Brain microvascular endothelial cell (primary cell): Measurements from ENCODE around the gene PRRG4.

Experiments used
- DNase-seq: peaks from one replicate; pipeline ENCODE4 v3.0.0-alpha.2; 2020
- H3K27ac ChIP-seq: fragments of 250-450 bp; sonication (Bioruptor Pico); 2 replicates; pipeline ENCODE4 v1.5.1; 2020; ENCODE audit warnings: mild to moderate bottlenecking, moderate library complexity
- H3K27me3 ChIP-seq: fragments of 250-450 bp; sonication (Bioruptor Pico); replicated peaks from 2 replicates; pipeline ENCODE4 v1.5.1; 2020; ENCODE audit warnings: mild to moderate bottlenecking
- H3K36me3 ChIP-seq: fragments of 250-450 bp; sonication (Bioruptor Pico); replicated peaks from 2 replicates; pipeline ENCODE4 v1.5.1; 2020; ENCODE audit warnings: mild to moderate bottlenecking
- H3K4me3 ChIP-seq: 2 replicates; pipeline ENCODE4 v1.5.1; 2011; ENCODE audit warnings: low read depth, mild to moderate bottlenecking, control low read depth, low read length, moderate library complexity
- CTCF ChIP-seq: IDR thresholded peaks from 2 replicates; pipeline ENCODE4 v1.5.1; 2011; ENCODE audit warnings: low read depth, mild to moderate bottlenecking, moderate library complexity, low read length, control low read depth, inconsistent platforms; ENCODE audit errors: missing control alignments
- in situ Hi-C: cut with HindIII; loops from 2 replicates; pipeline ENCODE4 v1.10.0; 2017; ENCODE audit warnings: low sequenced_read_pairs, low pct_ligation_motif_present

PRRG4 gene

GRCh38 chr11:32888805-32889204, 59.1 kb downstream of the PRRG4 start:
- no peak overlapping the region for H3K4me3 ChIP-seq
- H3K27me3 ChIP-seq, result no peaks in the 10 kb centered on the region
- in situ Hi-C loops, result no loop called here
- no peak for TF ChIP-seq CTCF
- no peak overlapping the region for H3K27ac ChIP-seq
- no peaks in the 10 kb centered on the region for H3K36me3 ChIP-seq
- DNase-seq, result peak; percentile 1

DNA sequence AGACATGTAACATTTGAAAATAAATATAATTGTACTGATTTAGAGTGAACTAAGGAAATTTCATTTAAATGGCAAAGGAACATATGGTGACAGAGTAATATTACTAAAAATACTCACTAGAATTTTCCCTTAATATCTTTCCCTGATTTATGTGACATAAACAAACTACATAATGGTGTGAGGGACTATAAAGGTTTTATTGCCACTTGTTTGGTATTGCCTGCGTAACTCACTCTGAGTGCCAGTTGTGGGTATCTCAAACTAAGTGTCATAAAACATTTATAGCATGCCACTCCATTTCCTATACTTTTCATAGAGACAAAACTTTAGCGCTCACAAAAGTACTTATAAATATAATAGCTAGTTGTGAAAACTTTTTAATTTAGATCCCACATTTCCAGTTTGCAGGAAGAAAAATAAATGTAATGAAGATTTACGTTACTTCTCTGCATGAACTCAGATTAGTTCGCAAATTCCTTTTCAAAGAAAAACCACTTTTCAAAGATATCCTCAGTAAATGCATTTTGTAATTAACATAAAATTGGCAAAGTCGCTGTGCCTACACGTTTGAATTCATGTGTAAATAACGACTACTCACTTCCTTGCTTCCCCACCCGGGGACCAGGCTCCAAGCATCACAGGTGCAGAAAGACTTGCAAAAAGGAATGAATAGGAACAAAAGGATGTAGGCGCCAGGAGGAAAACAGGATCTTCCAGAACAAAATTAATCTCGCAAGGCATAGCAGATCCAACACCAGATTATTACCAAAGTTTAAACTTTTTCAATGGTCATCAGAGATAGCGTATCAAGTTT, 61.3 kb downstream of the PRRG4 start:
- TF ChIP-seq CTCF, result no peak
- Histone ChIP-seq H3K36me3 (no peaks in the 10 kb centered on the region), H3K4me3 (no peak overlapping the region), H3K27me3 (no peaks in the 10 kb centered on the region), H3K27ac (no peak overlapping the region)
- in situ Hi-C loops, result no loop called here
- DNase-seq, result no peak

- in situ Hi-C loops, result no loop called here
- Histone ChIP-seq H3K27ac (peak overlapping the region; percentile 72), H3K36me3 (no peaks in the 10 kb centered on the region), H3K27me3 (no peaks in the 10 kb centered on the region), H3K4me3 (peak overlapping the region; percentile 87)
- DNase-seq, result no peak
- no peak for TF ChIP-seq CTCF
Observed at GRCh38 chr11:32891657-32892354, 62.1 kb downstream of the PRRG4 start.

- Histone ChIP-seq H3K4me3 (peak within 1 kb of the TSS; percentile 87), H3K27ac (peak within 1 kb of the TSS; percentile 72), H3K36me3 (no peaks in the 10 kb centered on the region), H3K27me3 (no peaks in the 10 kb centered on the region)
- no peak for TF ChIP-seq CTCF
- in situ Hi-C loops, result no loop called here
- DNase-seq, result peak; percentile 22
Observed at GRCh38 chr11:32892355-32893092, 62.8 kb downstream of the PRRG4 start, which contains the start of gene QSER1. QSER1 (plus strand) TSS chr11:32892811; CDS start chr11:32893126, 315 bp downstream.

GRCh38 chr11:32893093-32893342, 63.3 kb downstream of the PRRG4 start:
- no peak for TF ChIP-seq CTCF
- peak overlapping the region; percentile 66 for H3K27ac ChIP-seq

More at GRCh38 chr11:32893093-32893342, 63.3 kb downstream of the PRRG4 start:
- in situ Hi-C loops, result no loop called here
- Histone ChIP-seq H3K36me3 (no peaks in the 10 kb centered on the region), H3K4me3 (peak overlapping the region; percentile 87), H3K27me3 (no peaks in the 10 kb centered on the region)
- no peak for DNase-seq
